Esophagus muscularis mucosa (tissue), 4 donors: ENCODE results near the gene CSNK2A1. TPM values are rescaled to one million over a fixed set of nuclear protein-coding genes. Genes with fewer than 3 reads are reported as not detected.

Source experiments
- DNase-seq: peaks from one replicate; pipeline ENCODE4 v3.0.0-alpha.2; 2017; ENCODE audit errors: extremely low spot score
- H3K27ac ChIP-seq, 4 donors: fragments of 200-600 bp; sonication (generic); replicated peaks in 1 of 4; 1 replicate in 3 of 4; 2 replicates in 1 of 4; pipeline ENCODE4 v1.5.1; 2016 to 2019; ENCODE audit warnings: mild to moderate bottlenecking in 1 of 4
- H3K27me3 ChIP-seq, 4 donors: fragments of 200-600 bp; sonication (generic); one replicate each; pipeline versions ENCODE4 v1.5.1 to v1.6.0; 2016 to 2019
- H3K36me3 ChIP-seq, 4 donors: fragments of 200-600 bp; sonication (generic); one replicate each; pipeline ENCODE4 v1.5.1; 2016 to 2019
- H3K4me1 ChIP-seq, 4 donors: fragments of 200-600 bp; sonication (generic); one replicate each; pipeline ENCODE4 v1.5.1; 2016 to 2019
- H3K4me3 ChIP-seq, 4 donors: fragments of 200-600 bp; sonication (generic); 1 replicate in 2 of 4; 2 replicates in 2 of 4; pipeline ENCODE4 v1.5.1; 2016 to 2019; ENCODE audit warnings: mild to moderate bottlenecking in 4 of 4, moderate library complexity in 1 of 4
- H3K9me3 ChIP-seq, 4 donors: fragments of 200-600 bp; sonication (generic); 1 replicate in 3 of 4; 2 replicates in 1 of 4; pipeline ENCODE4 v1.5.1; 2016 to 2019
- EP300 ChIP-seq: sonication (generic); formaldehyde crosslinking; IDR thresholded peaks from one replicate; pipeline ENCODE4 v1.6.1; 2017; ENCODE audit warnings: antibody characterized with exemption
- POLR2A ChIP-seq: fragments of 450-650 bp; IDR thresholded peaks from one replicate; pipeline ENCODE4 v1.6.1; 2017; ENCODE audit warnings: antibody characterized with exemption, moderate library complexity, mild to moderate bottlenecking, low read depth
- POLR2AphosphoS5 ChIP-seq, 2 donors: sonication (generic); formaldehyde crosslinking; IDR thresholded peaks; one replicate each; pipeline ENCODE4 v1.6.1; 2017; ENCODE audit warnings: antibody characterized with exemption in 2 of 2
- WGBS: methylation state at CpG from one replicate; pipeline ENCODE4 v1.1.5; 2018; 5-methylcytosine and 5-hydroxymethylcytosine counted together
- intact Hi-C: fragments of 100-400 bp; cut with DNase I; formaldehyde crosslinking; loops from one replicate; pipeline ENCODE4 v1.15.1; 2023
- total RNA-seq, 4 donors: library from RNA; depleted of rRNA; stranded (reverse); fragments of >200 nt; gene quantifications; one replicate each; pipeline versions ENCODE4 v1.1.0 to v1.2.1, GENCODE V29; 2016
- TF ChIP-seq, protein P1 (sequence below), 3 experiments: fragments of 200-600 bp in 2 of 3; fragments of 450-650 bp in 1 of 3; sonication (generic) in 2 of 3; IDR thresholded peaks; one replicate each; pipeline ENCODE4 v1.5.1; 2017 to 2019; ENCODE audit warnings: antibody characterized with exemption in 3 of 3, mild to moderate bottlenecking in 2 of 3, moderate library complexity in 1 of 3

The CSNK2A1 gene
- total RNA-seq, 4 donors from 2014 or later: 41.5 to 69.5 (median 53.6) TPM

DNA sequence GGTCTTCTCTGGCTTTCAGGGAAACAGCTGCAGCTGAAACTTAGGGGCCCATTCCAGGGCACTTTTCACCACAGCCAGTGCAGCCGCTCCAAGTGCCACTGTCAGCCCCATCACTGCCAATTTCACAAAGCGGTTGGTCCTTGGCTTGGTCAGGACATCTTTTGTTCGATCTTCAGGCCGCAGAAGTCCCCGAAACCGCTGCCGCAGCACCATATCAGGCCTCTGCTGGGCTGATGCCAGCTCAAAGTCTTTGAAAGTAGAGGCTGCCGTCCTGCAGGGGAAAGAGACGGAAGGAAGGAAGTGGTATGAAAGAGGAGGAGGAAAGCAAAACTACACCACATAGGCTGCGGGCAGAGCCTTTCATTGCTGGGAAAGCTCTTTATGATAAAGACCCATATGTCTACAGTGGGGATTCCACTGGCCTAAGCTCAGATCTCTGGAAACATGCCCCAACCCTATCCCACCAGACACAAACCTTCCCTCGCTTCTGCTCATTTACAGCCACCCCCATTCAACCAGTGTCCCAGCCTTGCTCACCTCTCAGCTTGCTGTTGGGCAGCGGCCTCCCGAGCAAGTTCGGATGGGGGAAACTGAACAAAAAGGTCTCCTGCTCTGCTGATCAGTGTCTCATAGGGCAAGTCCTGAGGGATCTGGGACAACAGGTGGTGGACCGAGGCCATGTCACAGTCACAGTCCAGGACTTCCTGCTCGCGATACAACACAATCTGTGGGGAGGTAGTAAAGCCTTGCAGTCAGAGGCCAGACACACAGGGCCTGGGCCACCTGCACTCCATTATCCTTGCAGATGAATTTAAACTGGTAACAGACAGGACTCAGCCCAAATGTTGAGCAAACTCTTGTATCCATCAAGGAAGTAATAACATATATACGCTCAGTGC lies 104.8 kb downstream of the CSNK2A1 start:
- Histone ChIP-seq H3K4me3 (no peak overlapping the region), H3K36me3 (peaks cover 80 to 95% (median 94%) of the 10 kb centered on the region in 4 donors), H3K27ac (no peak overlapping the region), H3K4me1 (peaks cover 0 to 12% (median 2%) of the 10 kb centered on the region in 4 donors), H3K27me3 (no peaks in the 10 kb centered on the region), H3K9me3 (no peaks in the 10 kb centered on the region)
- 73% methylated on average over 15 of the region's 18 CpGs for WGBS
- intact Hi-C loops: no loop called here
- DNase-seq: no peak
- no peak for TF ChIP-seq EP300
- TF ChIP-seq, protein P1, sequence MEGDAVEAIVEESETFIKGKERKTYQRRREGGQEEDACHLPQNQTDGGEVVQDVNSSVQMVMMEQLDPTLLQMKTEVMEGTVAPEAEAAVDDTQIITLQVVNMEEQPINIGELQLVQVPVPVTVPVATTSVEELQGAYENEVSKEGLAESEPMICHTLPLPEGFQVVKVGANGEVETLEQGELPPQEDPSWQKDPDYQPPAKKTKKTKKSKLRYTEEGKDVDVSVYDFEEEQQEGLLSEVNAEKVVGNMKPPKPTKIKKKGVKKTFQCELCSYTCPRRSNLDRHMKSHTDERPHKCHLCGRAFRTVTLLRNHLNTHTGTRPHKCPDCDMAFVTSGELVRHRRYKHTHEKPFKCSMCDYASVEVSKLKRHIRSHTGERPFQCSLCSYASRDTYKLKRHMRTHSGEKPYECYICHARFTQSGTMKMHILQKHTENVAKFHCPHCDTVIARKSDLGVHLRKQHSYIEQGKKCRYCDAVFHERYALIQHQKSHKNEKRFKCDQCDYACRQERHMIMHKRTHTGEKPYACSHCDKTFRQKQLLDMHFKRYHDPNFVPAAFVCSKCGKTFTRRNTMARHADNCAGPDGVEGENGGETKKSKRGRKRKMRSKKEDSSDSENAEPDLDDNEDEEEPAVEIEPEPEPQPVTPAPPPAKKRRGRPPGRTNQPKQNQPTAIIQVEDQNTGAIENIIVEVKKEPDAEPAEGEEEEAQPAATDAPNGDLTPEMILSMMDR (IDR thresholded peaks at IDR 0.05): no peak
- TF ChIP-seq POLR2A: no peak
- no peak for TF ChIP-seq POLR2AphosphoS5 (IDR thresholded peaks at IDR 0.05)

GRCh38 chr20:437787-438486 lies 105.7 kb downstream of the CSNK2A1 start:
- no peak for DNase-seq
- no peak overlapping the region for H3K4me3 ChIP-seq
- H3K27me3 ChIP-seq: no peaks in the 10 kb centered on the region
- intact Hi-C loops: no loop called here
- H3K27ac ChIP-seq: no peak overlapping the region
- peaks cover 71 to 93% (median 90%) of the 10 kb centered on the region in 4 donors for H3K36me3 ChIP-seq
- TF ChIP-seq POLR2AphosphoS5 (IDR thresholded peaks at IDR 0.05) (no peak), POLR2A (no peak), EP300 (no peak)
- TF ChIP-seq, protein P1 (IDR thresholded peaks at IDR 0.05): no peak
- 66% methylated on average over 6 of the region's 6 CpGs for WGBS
- peaks cover 0 to 12% (median 2%) of the 10 kb centered on the region in 4 donors for H3K4me1 ChIP-seq
- H3K9me3 ChIP-seq: no peaks in the 10 kb centered on the region

DNA sequence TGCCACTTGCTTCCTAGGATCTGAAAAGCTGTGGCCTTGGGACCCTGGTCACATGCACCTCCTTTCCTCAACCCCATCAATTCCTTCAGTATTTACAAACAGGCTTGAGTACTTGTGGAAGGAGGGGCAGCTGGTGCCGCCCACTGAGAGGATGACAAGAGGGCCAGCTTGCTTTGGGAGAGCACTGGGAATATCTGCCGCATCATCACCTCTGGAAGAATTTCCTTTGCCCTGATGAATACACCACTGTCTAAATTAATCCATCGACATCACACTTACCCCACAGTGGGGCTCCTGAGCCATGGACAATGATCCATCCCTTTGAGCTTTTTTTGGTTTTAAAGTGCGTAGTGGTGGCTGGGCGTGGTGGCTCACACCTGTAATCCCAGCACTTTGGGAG lies 107.1 kb downstream of the CSNK2A1 start:
- Histone ChIP-seq H3K27ac (no peak overlapping the region), H3K36me3 (peaks cover 68 to 94% (median 90%) of the 10 kb centered on the region in 4 donors), H3K27me3 (no peaks in the 10 kb centered on the region), H3K4me3 (no peak overlapping the region), H3K9me3 (no peaks in the 10 kb centered on the region), H3K4me1 (peaks cover 0 to 12% (median 4%) of the 10 kb centered on the region in 4 donors)
- DNase-seq: no peak
- intact Hi-C loops: no loop called here
- 94% methylated on average over 5 of the region's 5 CpGs for WGBS
- TF ChIP-seq POLR2A (no peak), POLR2AphosphoS5 (IDR thresholded peaks at IDR 0.05) (no peak), EP300 (no peak)
- TF ChIP-seq, protein P1 (IDR thresholded peaks at IDR 0.05): no peak

- Histone ChIP-seq H3K9me3 (no peaks in the 10 kb centered on the region), H3K36me3 (peaks cover 65 to 94% (median 90%) of the 10 kb centered on the region in 4 donors), H3K4me3 (no peak overlapping the region), H3K27me3 (no peaks in the 10 kb centered on the region), H3K4me1 (peaks cover 0 to 12% (median 7%) of the 10 kb centered on the region in 4 donors), H3K27ac (no peak overlapping the region)
- no peak for TF ChIP-seq EP300
- 72% methylated on average over 7 of the region's 7 CpGs for WGBS
- intact Hi-C loops: no loop called here
- DNase-seq: no peak
Observed at GRCh38 chr20:435558-435957, 108.0 kb downstream of the CSNK2A1 start.
